GM19099 (cell line): Measurements from ENCODE around the gene MAPKAP1.

Experiments used
- POLR2A ChIP-seq: IDR thresholded peaks from 3 replicates; pipeline ENCODE4 v1.6.1; 2011; ENCODE audit warnings: low read depth; ENCODE audit not compliant: insufficient read length; ENCODE audit errors: extremely low read depth

The MAPKAP1 gene

DNA sequence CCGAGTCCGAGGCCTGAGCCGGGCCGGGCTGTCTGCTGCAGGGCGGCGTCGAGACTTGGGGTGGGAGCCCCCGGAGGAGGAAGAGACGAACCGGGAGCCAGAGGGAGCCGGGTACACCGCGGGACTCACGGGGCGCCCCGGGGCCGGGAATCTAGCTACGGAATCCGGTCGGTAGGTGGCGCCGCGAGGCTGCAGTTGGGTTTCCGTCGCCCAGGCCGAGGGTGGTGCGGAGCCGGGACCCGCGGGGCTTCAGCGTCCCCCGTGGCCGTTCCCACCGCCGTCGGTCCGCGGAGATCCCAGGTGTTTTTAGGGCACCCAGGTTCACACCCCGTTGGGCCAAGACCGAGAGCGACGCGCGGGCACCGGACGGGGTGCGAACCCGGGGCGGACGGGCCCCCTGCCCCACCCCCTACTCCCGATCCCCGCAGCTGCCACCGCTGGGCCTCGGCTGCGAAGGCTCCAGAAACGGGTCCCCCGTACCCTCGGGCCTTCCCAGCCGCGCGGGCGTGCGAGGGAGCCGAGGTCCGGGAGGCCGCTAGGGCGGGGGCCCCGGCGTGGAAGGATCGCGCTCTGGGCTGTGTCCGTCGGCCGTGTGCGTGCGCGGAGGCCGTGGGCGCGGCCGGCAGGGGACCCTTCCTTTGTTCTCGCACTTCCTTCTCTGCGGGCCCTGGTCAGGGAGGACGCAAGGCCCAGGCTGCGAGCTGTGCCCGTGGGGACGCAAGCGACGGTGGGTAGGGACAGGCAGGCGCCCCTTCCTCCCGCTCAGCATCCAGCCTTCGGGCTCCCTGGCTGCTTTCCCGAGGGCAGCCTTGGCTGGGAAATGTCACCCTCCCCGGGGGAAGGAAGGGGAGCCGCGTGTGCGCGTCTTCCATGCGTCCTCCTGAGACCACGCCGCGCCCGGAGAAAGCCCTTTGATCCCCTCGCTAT, 298.8 kb downstream of the MAPKAP1 start:
- no peak for TF ChIP-seq POLR2A

DNA sequence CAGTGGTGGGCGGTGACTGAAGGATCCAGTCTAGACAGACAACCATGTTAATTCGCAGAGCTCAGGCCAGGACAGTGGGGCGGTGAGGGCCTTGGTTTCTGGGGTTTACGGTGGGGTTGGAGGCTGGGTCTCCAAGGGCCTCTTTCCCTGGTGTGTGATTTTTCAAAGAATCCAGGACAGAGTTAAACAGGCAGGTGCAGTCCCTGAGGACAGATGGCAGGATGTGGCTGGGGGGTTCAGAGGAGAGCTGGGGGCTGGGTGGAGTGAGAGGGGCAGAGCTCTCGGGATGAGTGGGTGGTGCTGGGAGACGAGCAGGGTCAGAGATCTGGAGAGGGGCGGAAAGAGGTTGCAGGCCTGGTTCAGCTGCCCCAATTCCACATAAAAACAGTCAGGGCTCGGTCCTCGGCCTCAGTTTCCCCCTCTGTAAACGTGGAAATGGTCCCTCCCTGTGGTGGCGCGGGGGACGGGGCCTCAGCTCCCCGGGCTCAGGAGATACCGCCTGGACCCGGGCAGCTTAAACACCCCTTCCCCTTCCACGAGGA, 299.5 kb downstream of the MAPKAP1 start:
- TF ChIP-seq POLR2A = no peak

DNA sequence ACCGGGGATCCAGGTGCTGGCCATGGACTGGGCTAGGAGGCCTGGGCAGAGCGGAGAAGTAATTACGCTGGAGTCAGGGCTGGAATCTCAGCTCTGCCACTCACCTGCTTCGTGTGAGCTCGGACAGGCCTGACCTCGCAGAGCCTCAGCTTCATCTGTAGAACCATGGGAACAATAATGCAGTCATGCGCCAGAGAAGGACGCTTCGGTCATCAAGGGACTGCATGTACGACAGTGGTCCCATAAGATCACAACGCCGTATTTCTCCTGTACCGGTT, 300.3 kb downstream of the MAPKAP1 start:
- TF ChIP-seq POLR2A = no peak

DNA sequence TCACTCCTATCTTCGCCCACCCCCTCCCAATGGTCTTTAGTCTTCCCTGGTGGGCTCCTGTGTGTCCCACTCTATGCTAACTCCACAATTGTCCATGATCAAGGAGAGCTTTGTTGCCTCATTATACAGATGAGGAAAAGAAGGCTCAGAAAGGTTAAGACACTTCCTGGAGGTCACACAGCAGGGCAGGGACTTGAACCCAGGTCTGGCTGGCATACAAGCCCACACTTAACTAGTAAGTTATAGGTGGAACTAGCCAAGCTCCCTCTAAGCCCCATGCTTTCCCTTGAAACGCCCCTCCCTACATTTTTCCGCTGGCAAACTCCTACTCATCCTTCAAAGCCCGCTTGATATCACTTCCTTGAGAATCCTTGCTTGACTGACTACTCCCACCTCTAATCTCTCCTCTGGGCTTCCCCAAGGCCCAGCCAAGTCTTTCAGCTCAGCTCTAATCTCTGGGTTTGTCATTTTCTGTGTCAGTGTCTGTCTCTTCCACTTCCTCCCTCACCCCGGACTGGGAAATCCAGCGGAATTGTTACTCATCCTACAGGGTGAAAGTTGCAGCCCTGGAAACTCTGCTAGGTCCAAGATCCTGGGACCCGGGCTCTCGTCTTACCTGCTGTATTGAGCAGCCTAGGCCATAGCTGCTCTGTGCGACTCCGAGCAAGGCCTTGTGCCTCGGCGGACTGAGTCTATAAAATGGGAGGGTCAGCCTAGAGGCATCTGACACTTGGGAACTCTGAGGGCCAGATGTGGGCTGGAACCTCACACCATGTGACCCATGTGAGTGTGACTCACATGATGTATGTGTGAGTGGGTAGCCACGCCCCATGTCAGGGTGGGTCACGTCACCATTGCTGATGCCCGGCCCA, 300.8 kb downstream of the MAPKAP1 start:
- no peak for TF ChIP-seq POLR2A

DNA sequence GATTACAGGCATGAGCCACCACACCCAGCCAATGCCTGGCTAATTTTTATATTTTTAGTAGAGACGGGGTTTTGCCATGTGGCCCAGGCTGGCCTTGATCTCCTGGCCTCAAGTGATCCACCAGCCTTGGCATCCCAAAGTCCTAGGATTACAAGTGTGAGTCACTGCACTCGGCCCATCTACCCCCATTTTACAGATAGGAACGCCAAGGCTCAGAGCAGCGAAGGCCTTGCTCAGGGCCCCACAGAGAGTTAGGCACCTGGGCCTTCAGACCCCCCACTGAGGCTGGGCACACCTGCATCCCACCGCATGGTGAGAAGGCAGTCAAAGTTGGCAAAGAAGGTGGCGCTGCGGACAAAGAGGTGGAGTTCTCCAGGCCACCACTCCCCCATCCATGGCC, 302.3 kb downstream of the MAPKAP1 start:
- TF ChIP-seq POLR2A = no peak

DNA sequence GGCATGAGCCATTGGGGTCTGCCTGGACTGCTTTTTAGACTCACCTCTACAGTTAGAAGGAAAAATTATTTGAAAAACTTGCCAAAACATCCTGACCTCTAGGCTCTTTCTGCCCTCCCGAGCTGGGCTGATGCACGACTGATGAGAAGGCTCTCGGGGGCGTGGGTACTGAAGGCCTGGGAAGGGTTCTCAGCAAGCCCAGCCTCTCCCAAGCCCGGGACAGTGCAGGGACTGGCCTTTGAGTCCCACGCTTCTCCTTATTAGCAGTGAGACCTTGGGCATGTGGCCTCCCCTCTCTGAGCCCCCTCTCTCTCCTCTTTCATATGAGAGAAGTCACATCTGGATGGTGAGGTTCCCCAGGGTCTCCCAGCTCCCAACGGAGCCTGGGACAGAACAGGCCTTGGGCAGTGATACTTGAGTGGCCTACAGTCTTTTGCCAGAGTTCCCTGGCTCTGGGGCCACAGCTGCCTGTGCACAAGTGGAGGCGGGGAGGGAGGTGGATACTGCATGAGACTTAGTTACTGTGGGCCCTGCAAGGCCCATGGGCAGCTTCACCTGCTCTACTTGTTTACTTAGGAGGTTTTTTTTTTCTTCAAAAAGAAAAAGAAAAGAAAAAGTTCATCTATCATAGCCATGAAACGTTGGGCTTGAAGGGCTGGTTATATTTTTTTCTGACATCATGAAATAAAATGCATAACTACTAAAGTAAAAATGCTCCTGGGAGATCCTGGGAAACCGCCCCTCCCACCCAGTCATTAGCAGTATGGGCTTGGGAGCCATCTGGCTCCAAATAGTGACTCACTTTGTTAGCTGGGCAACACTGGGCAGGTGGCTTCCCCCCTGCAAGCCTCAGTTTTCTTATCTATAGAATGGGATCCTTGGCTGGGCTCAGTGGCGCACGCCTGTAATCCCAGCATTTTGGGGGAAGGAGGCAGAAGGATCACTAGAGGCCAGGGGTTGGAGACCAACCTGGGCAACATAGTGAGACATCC, 306.0 kb downstream of the MAPKAP1 start:
- no peak for TF ChIP-seq POLR2A

DNA sequence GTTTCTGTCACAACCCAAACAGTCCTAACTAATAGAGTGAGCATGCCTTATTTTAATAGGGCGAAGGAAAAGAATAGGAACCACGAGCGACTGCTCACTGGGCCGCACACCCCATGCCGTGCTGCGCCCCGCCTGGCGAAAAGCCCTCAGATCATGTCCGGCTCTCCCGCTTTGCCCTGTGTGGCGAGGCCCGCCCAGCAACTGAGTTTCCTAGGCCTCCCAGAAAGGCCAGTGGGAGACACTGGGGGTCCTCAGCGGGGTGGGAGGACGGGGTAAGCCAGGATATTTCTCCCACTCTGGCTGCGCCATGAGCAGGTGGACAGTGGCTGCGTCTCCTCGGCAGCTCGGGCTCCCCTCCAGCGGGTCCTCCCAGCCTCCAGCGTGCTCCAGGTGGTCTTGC, 307.3 kb downstream of the MAPKAP1 start:
- TF ChIP-seq POLR2A = no peak

DNA sequence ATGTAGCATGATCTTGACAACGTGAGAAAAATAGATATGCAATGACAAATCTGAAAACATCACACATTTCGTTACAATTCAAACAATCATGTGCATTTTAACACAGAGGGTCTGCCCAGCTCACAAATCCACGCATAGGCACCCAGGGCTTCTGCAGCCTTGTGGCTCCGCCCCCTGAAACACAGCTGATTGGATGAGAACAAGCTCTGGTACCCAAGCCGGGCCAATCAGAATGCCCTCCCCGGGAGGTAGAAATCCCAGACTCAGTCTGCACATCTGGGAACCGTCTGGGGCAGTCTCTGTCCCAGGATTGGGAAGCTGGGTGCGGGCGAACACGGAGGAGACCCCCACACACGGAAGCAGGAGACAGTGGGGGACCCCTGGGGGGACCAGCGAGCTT, 307.8 kb downstream of the MAPKAP1 start:
- TF ChIP-seq POLR2A = no peak

DNA sequence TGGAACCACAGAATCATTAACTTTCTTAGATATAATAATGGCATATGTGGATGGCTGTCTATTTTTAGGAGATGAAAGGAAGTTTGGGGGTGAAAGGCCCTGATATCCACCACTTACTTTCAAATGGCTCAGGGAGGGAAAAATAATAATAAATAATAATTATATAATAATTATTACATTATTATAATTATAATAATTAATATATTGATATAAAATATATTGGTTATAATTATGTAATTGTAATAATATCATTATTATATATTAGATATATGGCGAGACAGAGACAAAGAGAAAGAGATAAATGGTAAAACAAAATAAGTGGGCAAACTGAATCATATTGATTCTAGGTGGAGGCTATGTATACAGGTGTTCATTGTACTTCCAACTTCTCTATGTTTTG, 308.8 kb downstream of the MAPKAP1 start:
- TF ChIP-seq POLR2A = no peak

DNA sequence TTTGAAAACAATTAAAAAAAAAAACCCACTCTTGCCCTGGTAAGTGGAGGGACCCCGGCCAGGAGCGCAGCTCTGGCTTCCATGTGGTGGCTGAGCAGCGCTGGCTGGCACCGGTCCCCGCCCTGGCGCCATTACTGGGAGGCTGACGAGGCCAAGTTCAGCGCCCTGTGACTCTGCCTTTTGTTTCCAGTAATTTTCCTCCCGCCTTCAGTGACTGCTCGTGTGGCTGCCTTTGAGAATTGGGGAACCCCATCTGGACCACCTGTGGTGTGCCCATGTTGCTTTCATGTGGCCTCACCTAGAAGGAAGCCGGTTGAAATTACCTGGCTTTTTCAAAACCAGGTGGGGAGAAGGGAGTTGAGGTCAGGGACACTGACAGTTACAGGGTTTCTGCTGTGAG, 309.3 kb downstream of the MAPKAP1 start:
- no peak for TF ChIP-seq POLR2A

DNA sequence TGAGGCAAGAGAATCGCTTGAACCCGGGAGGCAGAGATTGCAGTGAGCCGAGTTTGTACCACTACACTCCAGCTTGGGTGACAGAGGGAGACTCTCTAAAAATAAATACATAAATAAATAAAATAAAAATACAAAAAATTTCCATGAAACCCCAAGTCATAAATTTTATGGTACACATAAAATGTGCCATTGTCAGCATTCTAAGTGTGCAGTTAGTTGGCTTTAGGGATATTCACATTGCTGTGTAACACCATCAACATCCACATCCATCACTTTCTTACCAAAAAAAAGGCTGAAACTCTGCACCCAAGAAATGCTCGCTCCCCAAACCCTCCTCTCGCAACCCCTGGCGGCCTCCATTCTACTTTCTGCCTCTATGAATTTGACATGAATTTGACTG, 310.2 kb downstream of the MAPKAP1 start:
- TF ChIP-seq POLR2A = no peak

DNA sequence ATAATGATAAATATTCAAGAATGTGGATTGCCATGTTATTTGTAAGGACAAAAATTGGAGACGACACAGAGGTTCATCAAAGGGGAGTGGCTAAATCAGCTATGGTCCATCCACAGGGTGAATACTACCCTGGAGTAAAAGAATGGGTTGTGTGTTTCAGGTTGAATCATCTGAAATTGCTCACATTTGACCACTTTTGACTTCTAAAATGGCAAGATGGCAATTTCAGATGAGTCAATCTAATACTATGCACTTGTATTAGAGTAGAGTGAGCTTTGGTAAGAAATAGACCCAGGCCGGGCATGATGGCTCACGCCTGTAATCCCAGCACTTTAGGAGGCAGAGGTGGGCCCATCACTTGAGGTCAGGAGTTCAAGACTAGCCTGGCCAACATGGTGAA, 313.6 kb downstream of the MAPKAP1 start:
- no peak for TF ChIP-seq POLR2A

DNA sequence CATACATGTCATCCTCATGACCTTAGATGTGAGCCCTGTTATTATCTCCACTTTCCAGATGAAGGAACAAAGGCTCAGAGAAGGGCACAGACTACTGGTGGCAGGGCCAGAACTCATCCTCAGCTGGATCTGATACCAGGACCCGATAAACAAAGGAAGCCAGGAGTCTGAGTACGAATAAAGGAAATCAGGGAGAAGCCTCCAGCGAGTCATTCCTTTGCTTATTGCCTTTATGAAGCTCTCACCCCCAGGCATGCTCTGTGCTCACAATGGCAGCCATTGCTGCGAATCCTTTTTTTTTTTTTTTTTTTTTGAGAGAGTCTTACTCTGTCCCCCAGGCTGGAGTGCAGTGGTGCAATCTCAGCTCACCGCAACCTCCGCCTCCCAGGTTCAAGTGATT, 315.3 kb downstream of the MAPKAP1 start:
- no peak for TF ChIP-seq POLR2A

DNA sequence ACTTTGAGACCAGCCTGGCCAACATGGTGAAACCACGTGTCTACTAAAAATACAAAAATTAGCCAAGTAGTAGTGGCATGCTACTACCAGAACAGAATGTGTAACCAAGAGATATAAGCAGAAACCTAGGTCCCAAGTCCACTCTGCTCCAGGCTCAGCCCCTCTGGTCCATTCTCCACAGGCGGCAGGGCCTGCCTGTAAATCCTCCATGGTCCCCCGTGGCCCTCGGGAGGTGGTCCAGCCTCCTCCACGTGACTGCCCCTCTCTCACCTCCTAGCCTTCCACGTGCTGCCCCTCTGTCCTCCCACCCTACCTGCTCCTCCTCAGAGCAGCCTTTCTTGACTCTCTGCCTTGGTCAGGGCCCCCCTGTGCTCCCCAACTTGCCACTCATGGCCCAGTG, 318.0 kb downstream of the MAPKAP1 start:
- no peak for TF ChIP-seq POLR2A

DNA sequence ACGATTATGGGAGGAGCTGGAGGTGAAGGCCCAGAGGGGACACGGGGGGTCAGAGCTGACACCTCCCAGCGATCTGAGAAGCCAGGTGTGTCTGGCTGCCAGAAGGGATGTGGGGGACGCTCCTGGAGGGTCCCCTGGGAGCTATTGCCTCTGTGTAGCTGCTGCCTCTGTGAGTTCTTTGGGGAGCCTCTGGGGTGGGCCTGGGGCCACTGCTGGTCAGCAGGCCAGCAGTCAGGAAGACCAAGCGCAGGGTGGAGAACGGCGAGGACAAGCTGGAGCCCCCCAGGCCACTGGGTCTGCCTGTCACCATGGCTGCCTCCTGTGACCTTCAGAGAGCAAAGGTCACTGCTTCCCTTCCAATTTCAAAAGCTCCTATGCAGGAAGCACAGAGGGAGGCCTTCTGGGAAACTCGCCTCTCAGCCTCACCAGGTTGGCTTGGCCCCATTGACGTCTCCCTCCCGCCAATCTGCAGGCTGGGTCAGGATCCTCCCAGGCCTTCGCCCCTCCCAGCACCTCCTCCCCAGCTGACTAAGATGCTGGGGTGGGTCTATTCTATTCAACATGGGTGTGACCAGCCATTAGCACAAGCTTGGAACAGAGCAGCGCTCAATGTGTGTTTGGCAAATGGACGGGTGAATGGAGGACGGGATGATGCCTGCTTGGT, 319.0 kb downstream of the MAPKAP1 start:
- TF ChIP-seq POLR2A = no peak
